ENCODE data around the gene UBR3. TPM values are rescaled to one million over a fixed set of nuclear protein-coding genes. Genes with fewer than 3 reads are reported as not detected.
A peak's percentile ranks its signal among the peaks of the same experiment; 100 is the strongest.

UBR3 gene
- total RNA-seq, 1 experiment from 2014 or later = 21.9 TPM

GRCh38 chr2:169983506-169983905 is 156.3 kb downstream of the UBR3 start:
- Histone ChIP-seq H3K27me3 (ENCODE audit: insufficient read depth, low read length) (no peaks in the 10 kb centered on the region), H3K4me1 (ENCODE audit: insufficient read depth, low read length) (no peaks in the 10 kb centered on the region), H2BK120ac (ENCODE audit: low read depth, low read length, poor library complexity, severe bottlenecking) (no peak overlapping the region), H3K79me2 (ENCODE audit: insufficient read depth, low read length) (0 out of 2 replicates have a peak, but pooled peaks cover 2% of the 10 kb centered on the region), H3K23me2 (ENCODE audit: insufficient read length, low read depth, low read length, poor library complexity, severe bottlenecking) (no peaks in the 10 kb centered on the region), H3T11ph (ENCODE audit: low read length) (no peak overlapping the region), H4K91ac (ENCODE audit: insufficient read length, low read depth, low read length) (no peak overlapping the region), H4K8ac (replicated peaks; ENCODE audit: insufficient read length, low read depth, low read length) (no peak overlapping the region), H3K9me3 (ENCODE audit: control insufficient read depth, low read depth, low read length) (no peaks in the 10 kb centered on the region), H3K4me2 (ENCODE audit: insufficient read depth, insufficient read length, low read length) (no peak overlapping the region), H2BK12ac (ENCODE audit: insufficient read length, low read depth, low read length) (no peak overlapping the region), H3K27ac (ENCODE audit: insufficient read length, low read depth, low read length) (no peak overlapping the region), H3K18ac (ENCODE audit: insufficient read length, low read depth, low read length) (no peak overlapping the region), H3K23ac (ENCODE audit: insufficient read length, low read depth, low read length) (no peak overlapping the region), H2AK5ac (ENCODE audit: insufficient read length, low read length) (no peak overlapping the region), H2BK20ac (ENCODE audit: low read depth, low read length, poor library complexity, severe bottlenecking) (no peak overlapping the region), H3K4ac (ENCODE audit: low read depth, low read length) (no peak overlapping the region), H2AFZ (ENCODE audit: low read length) (no peak overlapping the region), H3K56ac (ENCODE audit: insufficient read length, low read depth, low read length) (no peak overlapping the region), H2BK15ac (ENCODE audit: low read depth, low read length) (no peak overlapping the region), H3K9ac (ENCODE audit: extremely low read depth, insufficient read length, low read length) (no peak overlapping the region), H3K14ac (ENCODE audit: insufficient read depth, low read length) (no peak overlapping the region), H4K5ac (ENCODE audit: insufficient read length, low read depth, low read length) (no peak overlapping the region), H2BK5ac (ENCODE audit: insufficient read length, low read length) (no peak overlapping the region), H3K79me1 (ENCODE audit: insufficient read depth, low read depth, low read length, poor library complexity, severe bottlenecking) (no peaks in the 10 kb centered on the region), H4K20me1 (ENCODE audit: control insufficient read depth, insufficient read depth, insufficient read length) (no peaks in the 10 kb centered on the region)
- Mint-ChIP-seq H3K4me3 (no peak overlapping the region), H3K27ac (no peak overlapping the region; a peak in 1 of 7 replicates), H3K9me3 (no peaks in the 10 kb centered on the region), H3K36me3 (ENCODE audit: insufficient read depth in 1 of 3, low read depth in 3 of 3) (peaks cover 3 to 6% (median 4%) of the 10 kb centered on the region in 3 experiments; a peak in 4 of 7 replicates), H3K27me3 (ENCODE audit: low read depth) (no peaks in the 10 kb centered on the region), H3K4me1 (peaks cover 6% of the 10 kb centered on the region in 2 experiments)
- TF ChIP-seq CTCF (conservative IDR thresholded peaks at IDR 0.05) = peak; percentile 55
- no peak for DNase-seq
- no CpG with 5 or more reads among the region's 3 CpGs for WGBS (ENCODE audit: extremely low coverage, insufficient read length, low lambda C conversion rate)

Data from H9 (cell line).